ENCODE data around the gene REX1BD.

DNA sequence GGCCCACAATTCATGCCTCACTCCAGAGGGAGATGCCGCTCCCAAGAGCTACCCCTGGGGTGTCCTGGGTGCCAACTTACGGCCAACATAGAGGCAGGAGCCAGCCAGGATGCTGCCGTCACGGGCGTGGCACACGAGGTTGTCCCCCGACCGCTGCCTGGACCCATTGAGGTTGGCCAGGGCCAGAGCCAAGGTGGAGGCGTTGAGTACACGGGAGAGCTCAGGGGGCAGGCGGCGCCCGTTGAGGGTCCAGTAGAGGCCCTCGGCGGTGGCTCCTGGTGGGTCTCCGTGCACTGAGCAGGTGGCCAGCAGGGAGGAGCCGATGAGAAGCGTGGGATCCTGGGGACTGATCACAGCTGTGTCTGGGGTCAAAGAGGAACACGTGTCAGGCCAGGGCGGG lies 10.9 kb downstream of the REX1BD start:
- TF ChIP-seq POLR2AphosphoS5 (IDR thresholded peaks at IDR 0.05; ENCODE audit: low read depth, low read length) (no peak), TAF1 (IDR thresholded peaks at IDR 0.05; ENCODE audit: borderline replicate concordance, insufficient read depth, low read length) (no peak), SIN3A (IDR thresholded peaks at IDR 0.05; ENCODE audit: borderline replicate concordance, insufficient read depth, low read length) (no peak), REST (IDR thresholded peaks at IDR 0.05; ENCODE audit: insufficient read depth in 1 of 2, low read depth in 2 of 2, low read length in 2 of 2) (no peak)

Data from PFSK-1 (cell line).